GM19438 (cell line): Measurements from ENCODE around the gene NUS1.
"Not testable (repeated sequence)": the region's sequence is repeated elsewhere in the genome, so short reads cannot be mapped to it uniquely, and the experiment has no call there.

Source experiments
- ATAC-seq: cut with Tn5 transposase; IDR thresholded peaks from one replicate; pipeline ENCODE4 v1.9.1; 2021; ENCODE audit warnings: low read depth; ENCODE audit not compliant: unreplicated experiment

Gene NUS1

DNA sequence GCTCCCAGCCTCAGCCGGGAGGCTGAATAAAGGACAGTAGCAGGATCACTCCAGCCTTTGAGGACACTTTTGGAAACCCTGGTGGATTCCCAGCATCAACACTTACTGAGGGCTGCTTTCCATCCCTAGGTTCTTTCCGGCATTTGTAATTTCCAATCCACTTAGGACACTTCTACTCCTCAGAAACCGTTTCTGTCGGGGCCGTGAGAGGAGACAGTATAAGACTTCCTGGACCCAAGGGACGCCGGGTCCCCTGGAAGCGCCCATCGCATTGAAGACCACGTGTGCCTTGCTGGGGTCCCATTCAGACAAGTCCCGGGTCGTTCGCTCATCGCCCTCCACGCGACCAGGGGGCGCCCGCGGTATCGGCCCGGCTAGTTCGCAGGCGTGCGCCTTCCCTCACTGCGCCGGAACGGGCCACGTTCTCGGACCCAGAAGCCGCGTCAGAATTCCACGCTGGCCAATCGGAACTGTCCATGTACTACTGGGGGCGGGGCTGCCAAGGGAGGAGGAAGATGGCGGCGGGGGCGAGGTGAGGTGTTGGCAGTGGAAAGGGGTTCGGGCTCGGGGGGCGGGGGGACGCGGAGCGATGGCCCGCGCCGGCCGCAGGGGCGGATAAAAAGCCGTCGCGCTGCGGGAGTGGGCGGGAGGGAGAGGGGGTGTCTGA is at the start of gene NUS1:
NUS1 (plus strand) TSS at position 479 of the 667 bp plus-strand sequence. CDS start 202 bp downstream, outside the sequence.
- peak; percentile 95 for ATAC-seq

DNA sequence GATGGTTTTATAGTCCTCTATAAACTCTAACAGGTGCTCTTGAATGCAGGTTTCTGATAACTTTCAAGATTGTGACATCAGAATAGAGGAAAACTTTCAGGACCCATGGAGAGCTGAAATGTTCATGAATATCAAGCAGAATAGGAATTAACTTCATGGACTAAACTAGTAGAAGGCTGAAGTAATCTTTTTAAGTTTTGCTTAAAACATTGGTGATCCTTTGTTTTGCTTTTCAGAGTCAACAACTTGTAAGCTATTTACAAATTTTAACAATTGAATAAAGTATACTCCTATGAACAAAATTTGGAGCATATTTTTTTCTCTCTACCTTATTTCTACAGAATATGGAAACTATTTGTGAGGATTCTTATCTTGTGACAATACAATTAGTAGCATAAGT is 47.7 kb upstream of the NUS1 start:
- ATAC-seq, result no peak

GRCh38 chr6:117629119-117629660 is 46.1 kb upstream of the NUS1 start:
- no peak for ATAC-seq

GRCh38 chr6:117637770-117638169 is 37.5 kb upstream of the NUS1 start:
- no peak for ATAC-seq

DNA sequence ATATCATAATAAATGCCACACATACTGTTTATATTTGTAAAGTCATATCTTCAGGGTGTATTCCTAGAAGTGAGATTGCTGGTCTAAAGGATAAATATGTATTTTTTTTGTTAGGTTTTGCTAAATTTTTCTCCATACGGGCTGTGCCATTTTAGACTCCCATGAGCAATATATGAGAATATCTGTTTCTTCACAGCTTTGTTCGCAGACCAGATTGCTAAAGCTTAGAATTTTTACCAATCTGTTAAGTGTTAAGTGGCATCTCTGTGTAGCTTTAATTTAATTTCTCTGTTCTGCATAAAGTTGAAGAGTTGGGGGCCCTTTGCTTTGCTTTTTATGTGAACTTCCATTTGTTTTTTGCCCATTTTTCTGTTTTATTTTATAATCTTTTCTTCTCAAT is 32.3 kb upstream of the NUS1 start:
- no peak for ATAC-seq

DNA sequence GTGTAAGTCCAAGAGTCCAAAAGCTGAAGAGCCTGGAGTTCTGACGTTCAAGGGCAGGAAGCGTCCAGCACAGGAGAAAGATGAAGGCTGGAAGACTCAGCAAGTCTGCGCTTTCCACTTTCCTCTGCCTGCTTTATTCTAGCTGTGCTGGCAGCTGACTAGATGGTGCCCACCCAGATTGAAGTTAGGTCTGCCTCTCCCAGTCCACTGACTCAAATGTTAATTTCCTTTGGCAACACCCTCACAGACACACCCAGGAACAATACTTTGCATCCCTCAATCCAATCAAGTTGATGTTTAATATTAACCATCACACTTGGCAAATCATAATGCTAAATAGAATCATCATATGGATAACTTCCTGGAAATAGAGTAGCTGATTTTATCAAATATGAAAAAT is 23.3 kb upstream of the NUS1 start:
- ATAC-seq, result not testable (repeated sequence)

- ATAC-seq, result no peak
Observed at GRCh38 chr6:117653949-117654348, 21.3 kb upstream of the NUS1 start.

DNA sequence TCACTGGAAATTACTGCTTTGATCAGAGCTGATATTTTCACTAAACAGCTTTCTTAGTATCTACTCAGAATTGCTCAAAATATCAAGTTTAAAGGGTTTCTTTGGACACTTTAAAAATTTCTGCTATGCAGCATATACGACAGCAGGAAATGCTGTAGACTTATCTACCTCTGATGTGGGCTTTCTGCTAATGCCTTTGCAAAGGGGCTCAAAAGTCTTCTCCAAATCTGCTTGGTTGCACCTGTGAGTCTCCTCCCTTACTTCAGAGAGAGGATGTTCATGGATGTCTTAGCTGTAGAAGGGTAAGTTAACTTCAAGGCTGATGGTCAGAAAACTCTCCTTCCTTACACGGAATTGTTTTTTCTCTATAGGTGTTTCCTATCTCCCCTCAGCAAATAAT is 19.9 kb upstream of the NUS1 start:
- no peak for ATAC-seq

DNA sequence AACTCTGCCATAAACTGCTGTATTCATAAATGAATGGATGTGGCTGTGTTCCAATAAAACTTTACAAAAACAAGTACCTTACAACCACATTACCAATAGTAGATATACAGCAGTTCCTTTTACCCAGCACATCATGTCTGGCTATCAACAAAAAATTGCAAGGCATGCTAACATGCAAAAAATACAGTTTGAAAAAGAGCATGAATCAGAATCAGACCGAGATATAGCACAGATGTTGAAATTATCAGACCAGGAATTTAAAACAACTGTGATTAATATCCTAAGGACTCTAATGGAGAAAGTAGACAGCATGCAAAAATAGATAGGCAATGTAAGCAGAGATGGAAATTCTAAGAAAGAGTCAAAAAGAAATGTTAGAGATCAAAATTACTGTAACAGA is 8.4 kb upstream of the NUS1 start:
- ATAC-seq, result no peak

GRCh38 chr6:117668736-117669135 is 6.5 kb upstream of the NUS1 start:
- no peak for ATAC-seq

DNA sequence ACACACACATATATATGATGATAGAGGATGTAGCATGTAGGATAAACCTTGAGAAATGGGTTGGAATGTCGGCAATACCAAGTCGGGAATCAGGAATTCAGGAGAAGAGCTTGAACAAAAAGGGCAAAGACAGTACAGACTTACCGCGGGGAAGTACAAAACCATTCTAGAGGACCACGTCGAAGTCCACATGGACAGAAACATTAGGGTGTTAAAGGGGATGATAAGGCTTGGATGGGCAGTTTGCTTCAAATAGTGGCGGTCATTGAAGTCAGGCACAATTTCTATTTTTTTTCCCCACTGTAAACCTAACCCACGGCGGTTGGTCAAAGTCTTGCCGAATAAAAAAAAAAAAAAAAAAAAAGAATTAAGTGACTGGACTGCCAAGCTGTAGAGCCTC is 766 bp upstream of the NUS1 start:
- no peak for ATAC-seq

DNA sequence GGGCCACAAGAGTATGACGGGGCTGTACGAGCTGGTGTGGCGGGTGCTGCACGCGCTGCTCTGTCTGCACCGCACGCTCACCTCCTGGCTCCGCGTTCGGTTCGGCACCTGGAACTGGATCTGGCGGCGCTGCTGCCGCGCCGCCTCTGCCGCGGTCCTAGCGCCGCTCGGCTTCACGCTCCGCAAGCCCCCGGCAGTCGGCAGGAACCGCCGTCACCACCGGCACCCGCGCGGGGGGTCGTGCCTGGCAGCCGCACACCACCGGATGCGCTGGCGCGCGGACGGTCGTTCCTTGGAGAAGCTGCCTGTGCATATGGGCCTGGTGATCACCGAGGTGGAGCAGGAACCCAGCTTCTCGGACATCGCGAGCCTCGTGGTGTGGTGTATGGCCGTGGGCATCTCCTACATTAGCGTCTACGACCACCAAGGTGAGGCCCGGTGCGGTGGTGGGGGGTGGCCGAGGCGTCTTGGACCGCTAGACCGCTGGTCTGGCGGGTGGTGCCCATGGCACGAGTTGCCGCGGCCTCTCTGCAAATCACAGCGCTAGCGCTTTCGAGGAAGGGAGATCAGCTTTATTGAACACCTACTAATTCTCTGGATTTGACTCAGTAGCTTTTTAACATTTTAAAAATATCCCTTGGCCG is 511 bp downstream of the NUS1 start:
- peak; percentile 34 for ATAC-seq

DNA sequence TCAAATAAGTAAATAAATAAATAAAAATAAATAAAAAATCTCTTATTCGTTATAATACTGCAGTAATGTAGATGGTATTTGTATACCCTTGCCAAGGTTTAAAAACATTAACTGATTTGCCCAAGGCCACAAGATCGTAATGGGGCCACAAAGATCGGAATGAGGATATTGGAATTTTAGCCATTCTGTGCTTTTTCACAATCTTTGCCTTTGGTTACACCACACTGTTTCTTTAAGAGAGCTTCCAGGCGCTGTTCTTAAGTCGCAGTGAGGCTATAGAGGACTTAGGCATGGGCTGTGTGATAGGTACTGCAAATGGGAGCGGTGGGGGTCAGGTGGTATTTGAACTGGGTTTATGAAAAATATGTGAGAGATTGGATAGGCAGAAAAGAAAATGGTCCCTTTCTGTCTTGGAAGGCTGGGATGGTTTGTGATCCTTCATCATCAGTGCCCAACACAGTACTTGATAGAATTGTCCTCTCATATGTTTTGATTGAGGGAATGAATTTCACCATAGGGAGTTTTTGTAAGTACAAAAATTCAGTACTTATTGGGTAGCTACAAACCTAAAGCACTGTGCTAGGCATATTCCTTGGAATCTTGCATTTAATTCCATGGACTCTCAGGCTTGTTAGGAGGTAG is 1.4 kb downstream of the NUS1 start:
- ATAC-seq, result no peak

DNA sequence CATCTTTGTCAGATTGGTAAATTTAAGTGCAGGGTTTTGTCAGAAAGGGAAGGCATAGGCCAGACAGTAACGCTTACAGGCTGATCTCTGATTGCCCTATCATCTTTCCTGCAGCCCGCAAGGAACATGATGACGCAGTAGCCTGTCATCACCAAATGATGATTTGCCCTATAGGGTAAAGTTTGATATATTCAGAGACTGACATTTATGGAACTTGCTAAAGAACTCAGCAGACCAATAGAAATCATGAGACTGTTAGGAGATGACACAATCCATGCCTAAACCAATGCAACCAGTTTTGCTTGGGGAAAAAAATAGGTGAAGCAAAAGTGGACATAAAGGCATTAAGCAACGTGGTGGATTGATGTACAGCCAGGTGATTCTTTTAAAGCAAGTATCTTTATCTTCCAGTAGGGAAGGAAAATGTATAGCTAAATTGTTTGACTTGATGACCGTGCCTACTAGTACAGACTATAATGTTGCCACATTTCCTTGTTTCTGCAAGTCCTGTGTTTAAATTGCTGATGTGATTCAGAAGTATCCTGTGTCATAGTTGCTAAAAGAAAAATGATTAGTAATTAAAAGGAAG is 2.4 kb downstream of the NUS1 start:
- no peak for ATAC-seq

- ATAC-seq, result no peak
Observed at GRCh38 chr6:117681162-117681741, 6.0 kb downstream of the NUS1 start.

- ATAC-seq, result no peak
Observed at GRCh38 chr6:117684749-117685148, 9.5 kb downstream of the NUS1 start.

DNA sequence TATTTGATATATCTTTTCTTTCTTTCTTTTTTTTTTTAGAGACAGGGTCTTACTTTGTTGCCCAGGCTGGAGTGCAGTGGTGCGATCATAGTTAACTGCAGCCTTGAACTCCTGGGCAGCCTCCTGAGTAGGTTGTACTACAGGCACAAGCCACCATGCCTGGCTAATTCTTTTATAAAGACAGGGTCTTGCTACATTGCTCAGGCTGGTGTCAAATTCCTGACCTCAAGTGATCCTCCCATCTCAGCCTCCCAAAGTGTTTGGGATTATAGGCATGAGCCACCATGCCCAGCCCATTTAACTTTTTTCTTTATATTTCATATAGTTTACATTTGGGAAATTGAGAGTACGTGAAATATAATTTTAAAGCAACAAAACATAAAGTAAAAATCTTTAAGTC is 10.1 kb downstream of the NUS1 start:
- no peak for ATAC-seq

- no peak for ATAC-seq
Observed at GRCh38 chr6:117687021-117687648, 11.9 kb downstream of the NUS1 start.

- ATAC-seq, result not testable (repeated sequence)
Observed at GRCh38 chr6:117689584-117689983, 14.3 kb downstream of the NUS1 start.

DNA sequence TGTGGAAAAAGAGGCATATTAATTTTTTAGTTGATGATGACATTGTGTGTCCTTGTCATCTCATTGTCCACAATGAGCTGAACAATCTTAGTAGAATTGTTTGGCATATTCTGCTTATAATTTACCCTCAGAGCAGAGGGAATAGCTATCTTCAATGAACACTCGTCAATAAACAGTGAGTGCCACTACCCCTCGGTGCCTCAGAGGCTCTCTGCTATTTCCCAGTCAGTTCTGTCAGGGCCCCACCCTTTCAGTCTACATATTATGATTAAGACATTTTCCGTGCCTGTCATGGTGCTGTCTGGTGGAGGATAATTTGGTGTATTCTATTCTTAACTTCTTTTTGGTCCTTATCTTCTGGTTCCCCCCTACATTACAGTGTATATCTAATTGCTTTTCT is 31.2 kb downstream of the NUS1 start:
- no peak for ATAC-seq
